A549 (cell line): ENCODE results near the gene PIBF1. TPM values are rescaled to one million over a fixed set of nuclear protein-coding genes. Genes with fewer than 3 reads are reported as not detected.

Source experiments
- ATAC-seq, 2 experiments: fragments of 200-7000 bp in 1 of 2; fragments of >200 bp in 1 of 2; cut with Nextera tagmentation in 1 of 2; cut with Tn5 transposase in 1 of 2; 3 replicates each; pipeline versions ENCODE4 v1.8.0 to v1.9.1; 2018 to 2020; ENCODE audit warnings: mild to moderate bottlenecking in 1 of 2, moderate library complexity in 1 of 2
- CTCF ChIA-PET: fragments of 300-600 bp; sonication (Branson Sonifier 250); formaldehyde crosslinking; extraction: SDS; loops from one replicate; lab custom pipeline; 2021; ENCODE audit warnings: antibody characterized with exemption, inconsistent platforms; lab: Yijun Ruan, JAX
- POLR2A ChIA-PET: fragments of 350-600 bp; formaldehyde crosslinking; extraction: SDS; loops from one replicate; lab custom pipeline; 2021; ENCODE audit warnings: antibody characterized with exemption, inconsistent platforms; lab: Yijun Ruan, JAX
- DNase-seq, 2 experiments: peaks; one replicate each; pipeline versions ENCODE4 v3.0.0 to v3.0.0-alpha.2; 2011 to 2016; ENCODE audit warnings: low read depth in 1 of 2, low spot score in 1 of 2
- FAIRE-seq: peaks from 2 replicates; lab custom pipeline; 2011; peaks lifted over from hg19 to GRCh38; lab: Jason Lieb, UNC
- H3K27ac ChIP-seq, 2 experiments: fragments of >200 bp; sonication (Bioruptor Twin); formaldehyde crosslinking; 3 replicates each; pipeline ENCODE4 v1.5.1; 2016 to 2017
- H3K4me1 ChIP-seq: fragments of >200 bp; sonication (Bioruptor Twin); formaldehyde crosslinking; 3 replicates; pipeline ENCODE4 v1.6.1; 2016
- H3K4me2 ChIP-seq: fragments of >200 bp; sonication (Bioruptor Twin); formaldehyde crosslinking; 3 replicates; pipeline ENCODE4 v1.6.1; 2016
- H3K4me3 ChIP-seq: fragments of >200 bp; sonication (Bioruptor Twin); formaldehyde crosslinking; 3 replicates; pipeline ENCODE4 v1.5.1; 2016
- H3K9me3 ChIP-seq: fragments of >200 bp; sonication (Bioruptor Twin); formaldehyde crosslinking; 3 replicates; pipeline ENCODE4 v1.6.1; 2016
- EHMT2 ChIP-seq: fragments of 200-600 bp; sonication (generic); IDR thresholded peaks from 2 replicates; pipeline ENCODE4 v1.6.1; 2016; ENCODE audit warnings: antibody characterized with exemption, low read depth, mild to moderate bottlenecking, moderate library complexity
- FOSL2 ChIP-seq, 2 experiments: fragments of 450-650 bp in 1 of 2; fragments of >200 bp in 1 of 2; sonication (Bioruptor Twin) in 1 of 2; formaldehyde crosslinking; IDR thresholded peaks; 2 replicates each; pipeline versions ENCODE4 v1.5.0 to v1.6.1; 2016 to 2020; ENCODE audit warnings: mild to moderate bottlenecking in 1 of 2, moderate library complexity in 1 of 2
- GATA3 ChIP-seq: IDR thresholded peaks from 2 replicates; pipeline ENCODE4 v1.6.1; 2012; ENCODE audit warnings: borderline replicate concordance
- KDM5A ChIP-seq: fragments of 200-600 bp; sonication (generic); IDR thresholded peaks from 2 replicates; pipeline ENCODE4 v1.6.1; 2016; ENCODE audit warnings: antibody characterized with exemption, mild to moderate bottlenecking
- MAFK ChIP-seq: fragments of 450-650 bp; IDR thresholded peaks from 2 replicates; pipeline ENCODE4 v1.6.1; 2014; ENCODE audit not compliant: partially characterized antibody
- POLR2AphosphoS2 ChIP-seq: conservative IDR thresholded peaks from 2 replicates; pipeline ENCODE4 v1.6.1; 2012; ENCODE audit warnings: low read length, improper control_type of control experiment, inconsistent platforms
- RAD21 ChIP-seq, 2 experiments: fragments of >200 bp in 1 of 2; sonication (Bioruptor Twin) in 1 of 2; formaldehyde crosslinking in 1 of 2; IDR thresholded peaks in 1 of 2; conservative IDR thresholded peaks in 1 of 2; 2 replicates in 1 of 2; 3 replicates in 1 of 2; pipeline ENCODE4 v1.6.1; 2012 to 2018; ENCODE audit warnings: inconsistent platforms in 1 of 2
- RARB ChIP-seq: fragments of 250-450 bp; sonication (Bioruptor Pico); IDR thresholded peaks from 2 replicates; pipeline ENCODE4 v1.8.0; 2021; ENCODE audit warnings: mild to moderate bottlenecking, moderate library complexity
- SMC3 ChIP-seq: fragments of >200 bp; sonication (Bioruptor Twin); formaldehyde crosslinking; IDR thresholded peaks from 3 replicates; pipeline ENCODE4 v1.6.1; 2018; ENCODE audit warnings: inconsistent platforms
- ZSCAN20 ChIP-seq: fragments of 250-450 bp; sonication (Bioruptor Pico); IDR thresholded peaks from 2 replicates; pipeline ENCODE4 v1.8.0; 2022; ENCODE audit warnings: mild to moderate bottlenecking, moderate library complexity
- WGBS: methylation state at CpG from one replicate; pipeline ENCODE4 v1.1.6; 2017; ENCODE audit errors: missing lambda C conversion rate; 5-methylcytosine and 5-hydroxymethylcytosine counted together
- polyA plus RNA-seq, 4 experiments: library from polyadenylated mRNA; depleted of rRNA in 3 of 4; stranded (reverse); fragments of >200 nt; fragmentation: RNase III in 1 of 4; extraction: RNeasy Plus Mini Kit Qiagen cat#74134 plus additional on column Dnase treatment in 1 of 4; gene quantifications; 2 replicates in 3 of 4; 3 replicates in 1 of 4; pipeline ENCODE4 v1.2.3, GENCODE V29; 2011 to 2017
- TF ChIP-seq, protein P1 (sequence below): fragments of 200-600 bp; sonication (generic); IDR thresholded peaks from 2 replicates; pipeline ENCODE4 v1.6.1; 2016; ENCODE audit warnings: antibody characterized with exemption, mild to moderate bottlenecking, moderate library complexity
- TF ChIP-seq, protein P2 (sequence below): fragments of >200 bp; sonication (Bioruptor Twin); formaldehyde crosslinking; IDR thresholded peaks from 3 replicates; pipeline ENCODE4 v1.5.1; 2016

PIBF1 gene
- polyA plus RNA-seq, 2 of the 4 experiments (the other 2 are of a cell fraction) = 5.0 to 10.6 TPM

DNA sequence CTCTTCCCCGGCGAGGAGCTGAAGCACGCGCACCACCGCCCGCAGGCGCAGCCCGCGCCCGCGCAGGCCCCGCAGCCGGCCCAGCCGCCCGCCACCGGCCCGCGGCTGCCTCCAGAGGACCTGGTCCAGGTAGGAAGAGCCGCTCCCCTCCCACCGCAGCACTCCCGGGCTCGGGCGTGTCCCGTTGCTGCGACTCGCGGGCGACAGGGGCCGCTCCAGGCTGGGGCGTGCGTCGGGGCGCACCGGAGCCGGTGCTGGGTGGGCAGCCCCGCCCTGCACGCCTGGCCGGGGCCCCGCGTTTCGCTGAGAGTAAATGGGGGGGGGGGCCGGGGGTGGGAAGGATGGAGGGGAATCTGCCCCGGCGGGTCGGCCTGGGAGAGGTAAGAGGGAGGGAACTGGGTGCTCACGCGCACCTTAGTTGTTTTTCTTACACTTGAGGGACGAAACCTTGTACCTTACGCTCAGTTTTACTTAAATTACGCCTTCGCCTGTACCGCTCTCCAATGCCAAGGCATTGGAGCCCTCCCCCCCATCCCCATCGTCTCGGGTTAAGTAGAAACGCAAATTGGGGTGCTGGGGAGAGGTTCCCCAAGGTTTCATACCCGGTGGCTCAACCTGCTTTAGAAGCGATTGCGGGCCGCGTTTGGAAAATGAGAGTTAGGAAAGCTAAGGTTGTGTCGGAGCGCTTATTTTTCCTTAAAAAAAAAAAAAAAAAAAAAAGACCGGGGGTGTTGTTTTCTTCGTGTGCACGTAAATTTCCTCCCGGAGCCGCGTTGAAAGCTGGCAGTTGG lies 277.7 kb downstream of the PIBF1 start:
- DNase-seq (no peak), ATAC-seq (peak; percentile 2 to 63; a peak in 4 of 6 replicates), FAIRE-seq (no peak)
- H3K4me3 ChIP-seq = peak overlapping the region; percentile 90
- peak overlapping the region; percentile 93 to 99 for H3K27ac ChIP-seq
- H3K4me1 ChIP-seq = peaks cover 36% of the 10 kb centered on the region
- ChIA-PET CTCF (interaction anchor here (0.6 to 3.2 kb wide), 8 partner anchors 28 to 658 kb away, joined by 3 to 11 read pairs (median 4); no protein-coding TSS in a partner anchor), POLR2A (interaction anchor here (0.6 to 1.7 kb wide), 12 partner anchors 9 to 648 kb away, joined by 3 to 14 read pairs (median 4); no protein-coding TSS in a partner anchor)
- WGBS = under 1% methylated on average over 19 of the region's 68 CpGs
- TF ChIP-seq, protein P1, sequence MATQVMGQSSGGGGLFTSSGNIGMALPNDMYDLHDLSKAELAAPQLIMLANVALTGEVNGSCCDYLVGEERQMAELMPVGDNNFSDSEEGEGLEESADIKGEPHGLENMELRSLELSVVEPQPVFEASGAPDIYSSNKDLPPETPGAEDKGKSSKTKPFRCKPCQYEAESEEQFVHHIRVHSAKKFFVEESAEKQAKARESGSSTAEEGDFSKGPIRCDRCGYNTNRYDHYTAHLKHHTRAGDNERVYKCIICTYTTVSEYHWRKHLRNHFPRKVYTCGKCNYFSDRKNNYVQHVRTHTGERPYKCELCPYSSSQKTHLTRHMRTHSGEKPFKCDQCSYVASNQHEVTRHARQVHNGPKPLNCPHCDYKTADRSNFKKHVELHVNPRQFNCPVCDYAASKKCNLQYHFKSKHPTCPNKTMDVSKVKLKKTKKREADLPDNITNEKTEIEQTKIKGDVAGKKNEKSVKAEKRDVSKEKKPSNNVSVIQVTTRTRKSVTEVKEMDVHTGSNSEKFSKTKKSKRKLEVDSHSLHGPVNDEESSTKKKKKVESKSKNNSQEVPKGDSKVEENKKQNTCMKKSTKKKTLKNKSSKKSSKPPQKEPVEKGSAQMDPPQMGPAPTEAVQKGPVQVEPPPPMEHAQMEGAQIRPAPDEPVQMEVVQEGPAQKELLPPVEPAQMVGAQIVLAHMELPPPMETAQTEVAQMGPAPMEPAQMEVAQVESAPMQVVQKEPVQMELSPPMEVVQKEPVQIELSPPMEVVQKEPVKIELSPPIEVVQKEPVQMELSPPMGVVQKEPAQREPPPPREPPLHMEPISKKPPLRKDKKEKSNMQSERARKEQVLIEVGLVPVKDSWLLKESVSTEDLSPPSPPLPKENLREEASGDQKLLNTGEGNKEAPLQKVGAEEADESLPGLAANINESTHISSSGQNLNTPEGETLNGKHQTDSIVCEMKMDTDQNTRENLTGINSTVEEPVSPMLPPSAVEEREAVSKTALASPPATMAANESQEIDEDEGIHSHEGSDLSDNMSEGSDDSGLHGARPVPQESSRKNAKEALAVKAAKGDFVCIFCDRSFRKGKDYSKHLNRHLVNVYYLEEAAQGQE = no peak
- TF ChIP-seq FOSL2 (IDR thresholded peaks at IDR 0.05) = no peak
- TF ChIP-seq FOSL2 (CRISPR knock-in tag; IDR thresholded peaks at IDR 0.05) = no peak
- no peak for TF ChIP-seq KDM5A
- TF ChIP-seq GATA3 = no peak
- peak; percentile 40 for TF ChIP-seq SMC3
- TF ChIP-seq, protein P2, sequence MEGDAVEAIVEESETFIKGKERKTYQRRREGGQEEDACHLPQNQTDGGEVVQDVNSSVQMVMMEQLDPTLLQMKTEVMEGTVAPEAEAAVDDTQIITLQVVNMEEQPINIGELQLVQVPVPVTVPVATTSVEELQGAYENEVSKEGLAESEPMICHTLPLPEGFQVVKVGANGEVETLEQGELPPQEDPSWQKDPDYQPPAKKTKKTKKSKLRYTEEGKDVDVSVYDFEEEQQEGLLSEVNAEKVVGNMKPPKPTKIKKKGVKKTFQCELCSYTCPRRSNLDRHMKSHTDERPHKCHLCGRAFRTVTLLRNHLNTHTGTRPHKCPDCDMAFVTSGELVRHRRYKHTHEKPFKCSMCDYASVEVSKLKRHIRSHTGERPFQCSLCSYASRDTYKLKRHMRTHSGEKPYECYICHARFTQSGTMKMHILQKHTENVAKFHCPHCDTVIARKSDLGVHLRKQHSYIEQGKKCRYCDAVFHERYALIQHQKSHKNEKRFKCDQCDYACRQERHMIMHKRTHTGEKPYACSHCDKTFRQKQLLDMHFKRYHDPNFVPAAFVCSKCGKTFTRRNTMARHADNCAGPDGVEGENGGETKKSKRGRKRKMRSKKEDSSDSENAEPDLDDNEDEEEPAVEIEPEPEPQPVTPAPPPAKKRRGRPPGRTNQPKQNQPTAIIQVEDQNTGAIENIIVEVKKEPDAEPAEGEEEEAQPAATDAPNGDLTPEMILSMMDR = peak; percentile 21; the same call in 1 of the 3 replicates
- TF ChIP-seq RAD21 (conservative IDR thresholded peaks at IDR 0.05 in 1 of 2, IDR thresholded peaks at IDR 0.05 in 1 of 2) = peak; percentile 23 to 42; a peak in 4 of 5 replicates
- H3K9me3 ChIP-seq = no peaks in the 10 kb centered on the region
- H3K4me2 ChIP-seq = peak overlapping the region; percentile 90

DNA sequence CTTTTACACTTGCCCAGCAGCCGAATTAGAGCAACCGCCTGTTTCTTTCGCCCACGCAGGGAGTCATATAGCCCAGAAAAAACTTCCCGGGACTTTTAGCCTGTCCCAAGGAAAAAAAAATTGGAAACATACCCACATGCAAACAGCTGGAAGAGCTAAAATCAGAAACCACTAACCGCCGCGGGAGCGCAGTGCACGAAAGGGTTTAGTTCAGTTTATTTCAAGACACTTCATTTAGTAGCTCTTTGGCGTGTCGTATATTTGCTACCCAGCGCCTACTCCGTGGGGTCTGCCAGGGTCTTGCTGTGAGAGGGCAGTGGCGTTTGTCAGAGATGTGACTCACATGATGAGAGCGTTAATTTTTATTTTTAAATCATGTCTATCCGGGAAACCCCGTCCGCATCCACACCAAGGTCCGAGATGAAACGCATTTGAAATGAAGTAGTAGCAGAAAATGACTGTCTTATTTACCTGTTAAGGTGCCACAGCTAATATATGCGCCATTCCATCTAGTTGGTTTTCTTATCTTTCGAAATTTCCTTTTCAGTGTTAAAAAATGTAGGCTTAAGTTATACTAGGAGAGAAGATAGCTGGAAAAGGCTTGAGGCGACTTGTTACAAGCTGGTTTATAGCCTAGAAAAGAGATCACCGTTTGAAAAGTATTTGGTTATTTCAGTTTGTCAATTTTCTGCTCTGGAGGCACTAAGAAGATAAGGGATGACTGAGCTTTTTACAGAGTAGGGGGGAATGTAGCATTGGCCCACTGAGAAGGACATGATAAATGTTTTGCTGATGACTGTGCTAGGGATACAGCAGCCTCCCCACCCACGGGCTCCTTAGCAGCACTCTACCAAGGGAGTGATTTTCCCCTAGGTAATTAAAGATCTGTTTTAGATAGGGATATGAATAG lies 278.6 kb downstream of the PIBF1 start:
- FAIRE-seq (no peak), DNase-seq (no peak), ATAC-seq (peak in 1 of 2 experiments; percentile 23; a peak in 2 of 6 replicates)
- Histone ChIP-seq H3K27ac (peak overlapping the region; percentile 93 to 99), H3K4me3 (peak overlapping the region; percentile 90), H3K9me3 (no peaks in the 10 kb centered on the region), H3K4me1 (peaks cover 36% of the 10 kb centered on the region), H3K4me2 (peak overlapping the region; percentile 90)
- TF ChIP-seq ZSCAN20 (no peak), KDM5A (no peak), EHMT2 (no peak), POLR2AphosphoS2 (no peak), FOSL2 (IDR thresholded peaks at IDR 0.05) (no peak), FOSL2 (CRISPR knock-in tag; IDR thresholded peaks at IDR 0.05) (peak; percentile 35; the same call in 1 of the 2 replicates), RARB (CRISPR knock-in tag) (no peak), MAFK (peak; percentile 30)
- ChIA-PET CTCF (interaction anchor here (0.6 to 3.2 kb wide), 5 partner anchors 74 to 657 kb away, joined by 3 to 11 read pairs (median 4); no protein-coding TSS in a partner anchor), POLR2A (interaction anchor here (0.6 to 1.7 kb wide), 5 partner anchors 11 to 647 kb away, joined by 4 to 7 read pairs (median 4); no protein-coding TSS in a partner anchor)
- WGBS = 1% methylated on average over 26 of the region's 26 CpGs
